Mesenchymal stem cell (in vitro differentiated cells and primary cell): ENCODE results near the gene NPPA.

Experiments used
- DNase-seq: peaks from one replicate; pipeline ENCODE4 v3.0.0-alpha.2; 2013
- H2AFZ ChIP-seq: one replicate; pipeline ENCODE4 v1.6.1; 2013; ENCODE audit warnings: low read depth, mild to moderate bottlenecking, control low read depth, inconsistent platforms, low read length, moderate library complexity
- H2AK5ac ChIP-seq: 2 replicates; pipeline ENCODE4 v1.6.1; 2013; ENCODE audit warnings: low read length, moderate library complexity, mild to moderate bottlenecking, inconsistent platforms; ENCODE audit not compliant: severe bottlenecking
- H2BK120ac ChIP-seq: one replicate; pipeline ENCODE4 v1.6.1; 2013; ENCODE audit warnings: low read depth, mild to moderate bottlenecking, inconsistent platforms, low read length, moderate library complexity
- H2BK12ac ChIP-seq, 2 experiments: one replicate each; pipeline ENCODE4 v1.6.1; 2013; ENCODE audit warnings: inconsistent platforms in 2 of 2, low read length in 2 of 2, mild to moderate bottlenecking in 2 of 2, moderate library complexity in 2 of 2, control low read depth in 1 of 2
- H2BK15ac ChIP-seq: one replicate; pipeline ENCODE4 v1.6.1; 2013; ENCODE audit warnings: mild to moderate bottlenecking, low read depth, inconsistent platforms; ENCODE audit not compliant: poor library complexity, severe bottlenecking
- H2BK5ac ChIP-seq: 2 replicates; pipeline ENCODE4 v1.6.1; 2013; ENCODE audit warnings: low read depth, mild to moderate bottlenecking, low read length, control low read depth, inconsistent platforms; ENCODE audit not compliant: poor library complexity, severe bottlenecking
- H3K14ac ChIP-seq, 2 experiments: one replicate each; pipeline ENCODE4 v1.6.1; 2013; ENCODE audit warnings: inconsistent platforms in 2 of 2, low read length in 2 of 2, control low read depth in 1 of 2, mild to moderate bottlenecking in 1 of 2, moderate library complexity in 1 of 2
- H3K18ac ChIP-seq, 2 experiments: one replicate each; pipeline ENCODE4 v1.6.1; 2013; ENCODE audit warnings: inconsistent platforms in 2 of 2, low read length in 2 of 2, control low read depth in 1 of 2, low read depth in 1 of 2, mild to moderate bottlenecking in 1 of 2
- H3K23ac ChIP-seq, 2 experiments: one replicate each; pipeline ENCODE4 v1.6.1; 2013; ENCODE audit warnings: inconsistent platforms in 2 of 2, low read length in 2 of 2, mild to moderate bottlenecking in 2 of 2, moderate library complexity in 2 of 2, control low read depth in 1 of 2
- H3K27ac ChIP-seq: 2 replicates; pipeline ENCODE4 v1.5.1; 2013; ENCODE audit warnings: mild to moderate bottlenecking, moderate library complexity, low read length, control low read depth, inconsistent platforms; ENCODE audit not compliant: poor library complexity, severe bottlenecking
- H3K27me3 ChIP-seq, 2 experiments: 2 replicates each; pipeline versions ENCODE4 v1.6.1 to v1.7.0; 2013; ENCODE audit warnings: low read length in 2 of 2, mild to moderate bottlenecking in 2 of 2, moderate library complexity in 2 of 2, control low read depth in 1 of 2, inconsistent platforms in 1 of 2; ENCODE audit not compliant: control insufficient read depth in 1 of 2, insufficient read depth in 1 of 2
- H3K36me3 ChIP-seq, 2 experiments: 2 replicates each; pipeline versions ENCODE4 v1.6.1 to v1.7.0; 2013; ENCODE audit warnings: low read length in 2 of 2, control low read depth in 1 of 2, inconsistent platforms in 1 of 2, low read depth in 1 of 2, mild to moderate bottlenecking in 1 of 2; ENCODE audit not compliant: insufficient read depth in 2 of 2, control insufficient read depth in 1 of 2
- H3K4ac ChIP-seq, 2 experiments: one replicate each; pipeline ENCODE4 v1.6.1; 2013; ENCODE audit warnings: inconsistent platforms in 2 of 2, low read length in 2 of 2, mild to moderate bottlenecking in 2 of 2, moderate library complexity in 2 of 2, control low read depth in 1 of 2, low read depth in 1 of 2
- H3K4me1 ChIP-seq: 2 replicates; pipeline ENCODE4 v1.6.1; 2013; ENCODE audit warnings: low read depth, low read length, control low read depth; ENCODE audit not compliant: control insufficient read depth, insufficient read depth
- H3K4me2 ChIP-seq: 2 replicates; pipeline ENCODE4 v1.6.1; 2013; ENCODE audit warnings: low read length, mild to moderate bottlenecking, inconsistent platforms; ENCODE audit not compliant: poor library complexity, severe bottlenecking
- H3K4me3 ChIP-seq, 2 experiments: 2 replicates each; pipeline versions ENCODE4 v1.5.1 to v1.7.0; 2013; ENCODE audit warnings: low read length in 2 of 2, mild to moderate bottlenecking in 2 of 2, control low read depth in 1 of 2, low read depth in 1 of 2; ENCODE audit not compliant: insufficient read depth in 1 of 2
- H3K79me1 ChIP-seq: replicated peaks from 2 replicates; pipeline ENCODE4 v1.6.1; 2013; ENCODE audit warnings: mild to moderate bottlenecking, control low read depth, low read length, inconsistent platforms; ENCODE audit not compliant: poor library complexity, severe bottlenecking
- H3K9ac ChIP-seq: 2 replicates; pipeline ENCODE4 v1.7.0; 2013; ENCODE audit warnings: mild to moderate bottlenecking, low read length, moderate library complexity
- H3K9me3 ChIP-seq: 2 replicates; pipeline ENCODE4 v1.7.0; 2013; ENCODE audit warnings: mild to moderate bottlenecking, low read length; ENCODE audit not compliant: control insufficient read depth
- H4K8ac ChIP-seq: one replicate; pipeline ENCODE4 v1.6.1; 2013; ENCODE audit warnings: inconsistent platforms, mild to moderate bottlenecking, low read length, moderate library complexity
- H4K91ac ChIP-seq: one replicate; pipeline ENCODE4 v1.6.1; 2013; ENCODE audit warnings: mild to moderate bottlenecking, low read length, inconsistent platforms
- WGBS: methylation state at CpG from one replicate; pipeline ENCODE4 v1.1.7; 2013; ENCODE audit warnings: mixed read lengths; 5-methylcytosine and 5-hydroxymethylcytosine counted together

NPPA gene

DNA sequence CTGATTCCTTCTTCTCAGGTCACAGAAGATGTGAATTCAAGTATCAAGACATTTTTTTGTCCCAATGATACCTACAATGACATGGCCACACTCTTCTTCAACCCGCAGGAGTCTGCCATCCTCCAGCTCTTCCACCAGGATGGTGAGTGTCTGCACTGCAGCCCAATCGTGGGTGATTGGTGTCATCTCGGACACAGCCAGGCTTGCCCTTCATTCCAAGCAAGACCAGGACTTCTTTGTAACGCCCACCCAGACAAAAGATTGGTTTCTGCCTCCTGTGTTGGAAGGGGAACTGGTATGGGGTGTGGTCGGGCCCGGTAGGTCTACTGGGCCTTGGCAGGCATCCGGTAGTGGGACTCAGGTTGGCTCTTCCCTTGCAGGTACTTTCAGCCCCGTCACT lies 14.1 kb downstream of the NPPA start:
- peaks cover 20% of the 10 kb centered on the region for H3K79me1 ChIP-seq
- no peak overlapping the region for H2AFZ ChIP-seq
- no peak overlapping the region for H4K8ac ChIP-seq
- H3K4me3 ChIP-seq = no peak overlapping the region
- no peak overlapping the region for H3K9ac ChIP-seq
- H3K14ac ChIP-seq = no peak overlapping the region
- no peaks in the 10 kb centered on the region for H3K9me3 ChIP-seq
- no peaks in the 10 kb centered on the region for H3K4me1 ChIP-seq
- no peak overlapping the region for H3K27ac ChIP-seq
- no peak overlapping the region for H3K4ac ChIP-seq
- no peak overlapping the region for H4K91ac ChIP-seq
- H3K18ac ChIP-seq = no peak overlapping the region
- H2AK5ac ChIP-seq = no peak overlapping the region
- no peak for DNase-seq
- no peak overlapping the region for H2BK12ac ChIP-seq
- H3K4me2 ChIP-seq = no peak overlapping the region
- H2BK120ac ChIP-seq = no peak overlapping the region
- H3K27me3 ChIP-seq = no peaks in the 10 kb centered on the region
- H3K36me3 ChIP-seq = peaks cover 77 to 95% of the 10 kb centered on the region in 2 experiments
- no peak overlapping the region for H3K23ac ChIP-seq
- H2BK15ac ChIP-seq = no peak overlapping the region
- H2BK5ac ChIP-seq = no peak overlapping the region
- 97% methylated on average over 8 of the region's 8 CpGs for WGBS

DNA sequence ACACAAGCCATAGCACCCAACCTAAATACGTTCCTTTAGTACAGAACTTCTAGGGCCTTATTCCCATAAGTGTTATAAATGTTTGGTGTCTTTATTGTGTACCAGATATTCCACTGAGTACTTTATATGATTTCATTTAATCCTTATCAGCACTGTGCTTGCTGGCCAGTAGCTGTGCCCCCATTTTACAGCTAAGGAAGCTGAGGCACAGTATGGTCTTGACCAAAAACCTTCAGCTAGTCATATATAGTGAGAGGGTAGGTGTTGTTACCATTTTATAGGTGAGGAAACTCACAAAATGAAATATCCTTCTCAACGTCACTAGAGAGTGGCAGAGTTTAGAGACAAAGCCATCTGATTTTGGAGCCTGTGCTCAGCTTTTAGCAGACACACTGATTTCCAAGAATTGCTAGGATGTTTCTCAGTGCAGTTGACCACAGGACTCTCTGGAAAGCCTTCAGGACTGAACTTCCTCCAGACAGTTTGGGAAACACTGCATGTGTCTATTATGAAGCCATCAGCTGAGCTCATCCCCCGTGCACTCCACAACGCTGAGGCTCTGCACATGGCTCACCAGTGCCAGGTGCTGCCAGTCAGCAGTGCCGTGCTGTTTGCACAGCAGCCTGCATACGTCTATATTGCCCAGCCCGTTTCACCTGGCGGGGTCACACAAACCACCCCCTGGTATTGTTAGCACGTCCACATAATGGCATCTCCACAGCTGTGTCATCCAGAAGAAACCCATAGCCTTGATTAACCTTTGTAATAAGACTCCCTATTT lies 15.4 kb downstream of the NPPA start:
- Histone ChIP-seq H3K27ac (no peak overlapping the region), H4K91ac (no peak overlapping the region), H3K9me3 (no peaks in the 10 kb centered on the region), H2BK15ac (no peak overlapping the region), H3K18ac (no peak overlapping the region), H3K79me1 (peaks cover 20% of the 10 kb centered on the region), H2AFZ (no peak overlapping the region), H3K23ac (no peak overlapping the region), H3K4me3 (no peak overlapping the region), H3K4ac (no peak overlapping the region), H3K27me3 (no peaks in the 10 kb centered on the region), H3K4me1 (no peaks in the 10 kb centered on the region), H2BK120ac (no peak overlapping the region), H3K4me2 (no peak overlapping the region), H4K8ac (no peak overlapping the region), H3K14ac (no peak overlapping the region), H3K9ac (no peak overlapping the region), H2BK5ac (no peak overlapping the region), H2AK5ac (no peak overlapping the region), H2BK12ac (no peak overlapping the region), H3K36me3 (peaks cover 77 to 95% of the 10 kb centered on the region in 2 experiments)
- 90% methylated on average over 8 of the region's 9 CpGs for WGBS
- no peak for DNase-seq

DNA sequence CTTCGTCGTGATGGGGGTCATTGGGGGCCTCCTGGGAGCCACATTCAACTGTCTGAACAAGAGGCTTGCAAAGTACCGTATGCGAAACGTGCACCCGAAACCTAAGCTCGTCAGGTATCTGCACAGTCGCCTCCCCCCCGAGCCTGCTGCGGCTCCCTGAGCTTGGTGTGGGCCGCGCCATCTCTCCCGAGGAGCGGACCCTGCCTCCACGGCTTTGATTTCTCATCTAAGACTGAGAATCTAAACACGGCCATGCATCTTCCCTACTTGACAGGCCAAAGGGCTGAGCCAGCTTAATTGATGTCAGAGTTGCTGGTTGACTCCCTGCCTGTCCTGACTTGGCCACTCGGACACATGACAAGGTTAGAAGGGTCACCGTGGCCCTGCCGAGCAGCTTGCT lies 19.1 kb downstream of the NPPA start:
- Histone ChIP-seq H3K4me1 (no peaks in the 10 kb centered on the region), H2AK5ac (no peak overlapping the region), H4K91ac (no peak overlapping the region), H3K4me3 (no peak overlapping the region), H3K36me3 (peaks cover 73 to 95% of the 10 kb centered on the region in 2 experiments), H2BK12ac (no peak overlapping the region), H3K27ac (no peak overlapping the region), H3K9ac (no peak overlapping the region), H3K27me3 (no peaks in the 10 kb centered on the region), H3K4ac (no peak overlapping the region), H3K4me2 (no peak overlapping the region), H3K9me3 (no peaks in the 10 kb centered on the region), H4K8ac (no peak overlapping the region), H3K23ac (no peak overlapping the region), H2BK15ac (no peak overlapping the region), H3K18ac (no peak overlapping the region), H2BK120ac (no peak overlapping the region), H2AFZ (no peak overlapping the region), H3K79me1 (peaks cover 27% of the 10 kb centered on the region), H3K14ac (no peak overlapping the region), H2BK5ac (no peak overlapping the region)
- DNase-seq = no peak
- 98% methylated on average over 19 of the region's 19 CpGs for WGBS

DNA sequence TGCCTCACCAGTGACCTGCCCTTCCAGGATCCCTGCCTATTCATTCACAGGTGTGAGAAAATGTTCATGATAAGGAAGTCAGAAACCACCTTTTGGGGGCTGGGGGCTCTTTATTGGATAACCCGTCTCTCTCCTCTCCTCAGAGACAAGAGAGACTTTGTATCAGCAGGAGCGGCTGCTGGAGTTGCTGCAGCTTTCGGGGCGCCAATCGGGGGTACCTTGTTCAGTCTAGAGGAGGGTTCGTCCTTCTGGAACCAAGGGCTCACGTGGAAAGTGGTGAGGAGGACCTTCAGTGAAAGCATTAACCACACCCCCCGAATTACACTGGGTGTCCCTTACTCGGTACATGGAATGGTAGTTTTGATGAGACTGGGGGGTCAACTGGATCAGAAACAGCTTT lies 20.6 kb downstream of the NPPA start:
- Histone ChIP-seq H3K4me3 (no peak overlapping the region), H3K4me1 (peaks cover 5% of the 10 kb centered on the region), H3K27me3 (no peaks in the 10 kb centered on the region), H3K9ac (no peak overlapping the region), H3K79me1 (peaks cover 33% of the 10 kb centered on the region), H2BK12ac (no peak overlapping the region), H3K27ac (no peak overlapping the region), H3K4ac (no peak overlapping the region), H2AK5ac (no peak overlapping the region), H2BK5ac (no peak overlapping the region), H2BK120ac (no peak overlapping the region), H3K4me2 (no peak overlapping the region), H4K8ac (no peak overlapping the region), H3K9me3 (no peaks in the 10 kb centered on the region), H2BK15ac (no peak overlapping the region), H2AFZ (no peak overlapping the region), H4K91ac (no peak overlapping the region), H3K23ac (no peak overlapping the region), H3K36me3 (peaks cover 76 to 95% of the 10 kb centered on the region in 2 experiments), H3K18ac (no peak overlapping the region), H3K14ac (no peak overlapping the region)
- over 99% methylated on average over 8 of the region's 9 CpGs for WGBS
- DNase-seq = no peak
